ENCODE results near the gene CEP19. TPM values are rescaled to one million over a fixed set of nuclear protein-coding genes. Genes with fewer than 3 reads are reported as not detected.

Gene CEP19
- total and polyA plus RNA-seq, 2 donors from 2014 or later = 1.5 to 2.6 TPM

GRCh38 chr3:196666001-196666867 lies 45.8 kb downstream of the CEP19 start:
- Histone ChIP-seq H3K4me3 (ENCODE audit: low read length in 3 of 3) (no peak overlapping the region), H3K27ac (ENCODE audit: low read depth in 2 of 2, low read length in 2 of 2) (no peak overlapping the region), H3K27me3 (ENCODE audit: control insufficient read depth, insufficient read depth, low read length) (no peaks in the 10 kb centered on the region), H3K9ac (ENCODE audit: low read length in 3 of 3) (no peak overlapping the region), H3K9me3 (ENCODE audit: control insufficient read depth in 2 of 3, insufficient read depth in 1 of 3, low read length in 3 of 3) (no peaks in the 10 kb centered on the region), H3K4me1 (ENCODE audit: control insufficient read depth in 2 of 3, insufficient read depth in 2 of 3, low read depth in 1 of 3, low read length in 3 of 3) (no peaks in the 10 kb centered on the region), H3K36me3 (ENCODE audit: control insufficient read depth in 2 of 3, insufficient read depth in 3 of 3, low read length in 3 of 3) (no peaks in the 10 kb centered on the region)
- FAIRE-seq (no peak), DNase-seq (peak in 2 of 5 donors; percentile 21)
- TF ChIP-seq CTCF (IDR thresholded peaks at IDR 0.05; ENCODE audit: borderline replicate concordance, extremely low read depth, insufficient read depth) = no peak
- intact Hi-C loops (cut with DNase I) = no loop called here

- DNase-seq = peak in 2 of 5 donors; percentile 14 to 43
- intact Hi-C loops (cut with DNase I) = no loop called here
- no peak for FAIRE-seq
Observed at GRCh38 chr3:196662711-196663571, 49.1 kb downstream of the CEP19 start.

GRCh38 chr3:196662033-196662432 lies 50.0 kb downstream of the CEP19 start:
- TF ChIP-seq CTCF (IDR thresholded peaks at IDR 0.05; ENCODE audit: borderline replicate concordance, extremely low read depth, insufficient read depth) = no peak
- Histone ChIP-seq H3K27me3 (ENCODE audit: control insufficient read depth, insufficient read depth, low read length) (no peaks in the 10 kb centered on the region), H3K36me3 (ENCODE audit: control insufficient read depth in 2 of 3, insufficient read depth in 3 of 3, low read length in 3 of 3) (no peaks in the 10 kb centered on the region), H3K27ac (ENCODE audit: low read depth in 2 of 2, low read length in 2 of 2) (no peak overlapping the region), H3K4me3 (ENCODE audit: low read length in 3 of 3) (no peak overlapping the region), H3K9ac (ENCODE audit: low read length in 3 of 3) (no peak overlapping the region), H3K9me3 (ENCODE audit: control insufficient read depth in 2 of 3, insufficient read depth in 1 of 3, low read length in 3 of 3) (no peaks in the 10 kb centered on the region), H3K4me1 (ENCODE audit: control insufficient read depth in 2 of 3, insufficient read depth in 2 of 3, low read depth in 1 of 3, low read length in 3 of 3) (no peaks in the 10 kb centered on the region)
- intact Hi-C loops (cut with DNase I) = no loop called here
- FAIRE-seq = no peak
- DNase-seq = no peak

More at GRCh38 chr3:196662711-196663571, 49.1 kb downstream of the CEP19 start:
- H3K27ac ChIP-seq (ENCODE audit: low read depth in 2 of 2, low read length in 2 of 2) = no peak overlapping the region
- no peak overlapping the region for H3K9ac ChIP-seq (ENCODE audit: low read length in 3 of 3)
- H3K9me3 ChIP-seq (ENCODE audit: control insufficient read depth in 2 of 3, insufficient read depth in 1 of 3, low read length in 3 of 3) = no peaks in the 10 kb centered on the region
- no peaks in the 10 kb centered on the region for H3K27me3 ChIP-seq (ENCODE audit: control insufficient read depth, insufficient read depth, low read length)
- no peak for TF ChIP-seq CTCF (IDR thresholded peaks at IDR 0.05; ENCODE audit: borderline replicate concordance, extremely low read depth, insufficient read depth)
- H3K36me3 ChIP-seq (ENCODE audit: control insufficient read depth in 2 of 3, insufficient read depth in 3 of 3, low read length in 3 of 3) = no peaks in the 10 kb centered on the region
- no peak overlapping the region for H3K4me3 ChIP-seq (ENCODE audit: low read length in 3 of 3)
- H3K4me1 ChIP-seq (ENCODE audit: control insufficient read depth in 2 of 3, insufficient read depth in 2 of 3, low read depth in 1 of 3, low read length in 3 of 3) = no peaks in the 10 kb centered on the region

Data from kidney (tissue), 14 donors.